Activated T-cell treated with anti-CD3 and anti-CD28 coated beads, Interleukin-2, amount 50 U/mL, for 48 hours (primary cell): Measurements from ENCODE around the gene ERMAP.
"Not testable (repeated sequence)": the region's sequence is repeated elsewhere in the genome, so short reads cannot be mapped to it uniquely, and the experiment has no call there.

Experiments
- DNase-seq, 2 experiments: peaks; one replicate each; pipeline ENCODE4 v3.0.0-alpha.2; 2020

ERMAP gene

DNA sequence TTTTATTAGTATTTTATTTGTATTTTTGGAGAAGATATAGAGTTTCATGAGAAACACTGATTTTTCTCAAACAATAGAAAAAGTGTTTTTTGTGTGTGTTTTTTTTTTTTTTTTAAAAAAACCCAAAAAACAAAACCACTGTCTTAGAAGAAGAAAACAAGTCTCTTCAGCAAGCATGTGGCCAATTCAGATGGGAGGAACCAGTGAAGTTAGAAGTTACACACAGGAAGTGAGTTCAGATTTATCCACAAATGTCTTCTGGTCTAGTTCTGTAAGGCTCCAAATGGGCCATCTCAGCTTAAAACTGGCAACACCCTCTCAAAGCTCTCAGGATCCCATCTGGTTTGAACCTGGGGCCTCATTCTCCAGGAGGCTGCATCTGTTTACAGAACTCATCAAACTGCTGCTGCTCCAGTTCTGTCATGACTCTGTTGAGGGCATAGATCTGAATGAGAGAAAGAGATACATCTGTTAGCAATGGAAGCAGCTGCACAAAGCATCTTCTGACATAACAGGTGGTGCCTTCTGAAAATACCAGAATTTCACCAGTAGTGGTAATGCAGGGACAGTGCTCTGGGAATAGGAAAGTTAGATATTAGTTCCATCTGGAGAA lies 9.8 kb upstream of the ERMAP start:
- DNase-seq: no peak

DNA sequence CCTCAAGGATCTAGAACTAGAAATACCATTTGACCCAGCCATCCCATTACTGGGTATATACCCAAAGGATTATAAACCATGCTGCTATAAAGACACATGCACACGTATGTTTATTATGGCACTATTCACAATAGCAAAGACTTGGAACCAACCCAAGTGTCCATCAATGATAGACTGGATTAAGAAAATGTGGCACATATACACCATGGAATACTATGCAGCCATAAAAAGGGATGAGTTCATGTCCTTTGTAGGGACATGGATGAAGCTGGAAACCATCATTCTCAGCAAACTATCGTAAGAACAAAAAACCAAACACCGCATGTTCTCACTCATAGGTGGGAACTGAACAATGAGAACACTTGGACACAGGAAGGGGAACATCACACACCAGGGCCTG lies 2.1 kb upstream of the ERMAP start:
- not testable (repeated sequence) for DNase-seq

DNA sequence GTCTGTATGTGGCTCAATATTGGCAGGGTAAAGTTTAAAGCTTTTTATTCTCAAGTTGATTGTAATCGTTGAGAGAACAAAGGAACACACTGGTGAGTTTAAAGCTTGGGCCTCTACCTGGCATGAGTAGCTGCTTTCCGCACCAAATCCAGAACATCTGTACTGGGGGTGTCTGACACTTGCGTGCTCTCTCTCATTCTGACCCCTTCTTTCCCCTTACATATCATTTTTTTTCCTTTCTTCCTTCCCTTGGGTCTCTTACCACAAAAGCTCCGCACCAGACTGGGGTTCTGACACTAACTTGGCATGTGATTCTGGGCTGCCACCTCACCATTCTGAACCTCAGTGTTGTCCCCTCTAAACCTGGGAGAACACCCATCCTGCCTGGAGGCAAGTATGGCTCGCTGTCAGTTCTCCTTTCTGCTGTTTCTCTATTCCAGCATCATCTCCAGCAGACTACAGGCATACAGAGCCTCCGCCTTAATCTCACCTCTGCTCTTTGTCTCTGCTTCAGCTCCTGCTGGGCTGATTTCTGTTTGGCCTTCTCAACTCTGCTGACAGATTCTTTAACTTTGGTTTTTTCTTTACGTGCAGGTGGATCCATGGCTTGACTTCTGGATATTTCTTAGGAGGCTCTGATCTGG lies 859 bp upstream of the ERMAP start:
- DNase-seq: peak; percentile 26 to 31

DNA sequence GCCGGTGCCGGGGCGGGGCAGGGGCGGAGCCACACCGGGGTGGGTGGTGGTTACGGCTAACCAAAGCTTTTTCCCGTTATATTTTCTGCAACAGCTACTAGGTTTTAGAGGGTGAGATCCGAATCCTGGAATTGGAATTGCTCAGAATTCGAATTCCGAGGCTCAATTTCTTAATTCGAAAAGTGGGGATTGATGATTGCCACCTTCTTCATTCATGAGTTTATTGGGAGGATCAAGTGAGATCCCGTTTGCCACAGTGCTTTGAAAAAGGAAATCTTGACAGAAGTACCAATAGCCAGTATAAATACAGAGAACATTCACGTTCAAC lies 482 bp downstream of the ERMAP start:
- no peak for DNase-seq

DNA sequence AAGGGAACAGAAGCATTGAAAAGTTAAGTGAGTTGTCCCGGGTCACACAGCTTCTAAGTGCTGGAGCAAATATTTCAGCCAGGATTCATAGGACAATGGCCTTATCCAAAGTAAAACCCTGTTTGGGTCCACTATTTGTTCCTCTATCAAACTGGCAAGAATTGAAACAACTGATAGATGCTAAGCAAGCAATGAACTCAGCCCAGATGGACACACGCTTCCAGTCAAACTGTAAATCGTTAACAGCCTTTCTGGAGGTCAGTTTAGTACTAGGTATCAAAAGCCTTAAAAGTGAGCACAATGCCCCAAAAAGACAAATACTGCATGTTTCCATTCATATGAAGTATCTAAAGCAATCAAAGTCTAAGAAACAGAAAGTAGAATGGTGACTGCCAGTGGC lies 1.1 kb downstream of the ERMAP start:
- no peak for DNase-seq

DNA sequence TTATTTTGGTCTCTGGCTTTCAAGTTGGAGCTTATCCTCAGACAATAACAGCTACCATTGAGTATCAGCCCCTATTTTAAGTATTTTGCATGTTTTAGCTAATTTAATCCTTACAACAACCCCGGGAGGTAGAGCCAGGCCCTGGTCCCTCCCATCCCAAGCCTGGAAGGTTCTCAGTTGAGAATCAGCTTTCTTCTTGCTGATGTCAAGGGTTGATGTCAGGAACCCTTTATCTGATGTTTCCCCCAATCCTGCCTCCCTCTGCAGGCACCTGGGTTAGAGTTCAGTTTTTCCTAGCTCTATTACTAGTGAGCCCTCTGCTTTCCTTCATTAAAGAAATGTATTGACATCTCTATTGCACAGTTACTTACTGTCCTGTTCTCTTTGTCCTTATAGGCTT lies 3.9 kb downstream of the ERMAP start:
- no peak for DNase-seq

GRCh38 chr1:42821690-42822089 lies 4.8 kb downstream of the ERMAP start:
- DNase-seq: no peak

DNA sequence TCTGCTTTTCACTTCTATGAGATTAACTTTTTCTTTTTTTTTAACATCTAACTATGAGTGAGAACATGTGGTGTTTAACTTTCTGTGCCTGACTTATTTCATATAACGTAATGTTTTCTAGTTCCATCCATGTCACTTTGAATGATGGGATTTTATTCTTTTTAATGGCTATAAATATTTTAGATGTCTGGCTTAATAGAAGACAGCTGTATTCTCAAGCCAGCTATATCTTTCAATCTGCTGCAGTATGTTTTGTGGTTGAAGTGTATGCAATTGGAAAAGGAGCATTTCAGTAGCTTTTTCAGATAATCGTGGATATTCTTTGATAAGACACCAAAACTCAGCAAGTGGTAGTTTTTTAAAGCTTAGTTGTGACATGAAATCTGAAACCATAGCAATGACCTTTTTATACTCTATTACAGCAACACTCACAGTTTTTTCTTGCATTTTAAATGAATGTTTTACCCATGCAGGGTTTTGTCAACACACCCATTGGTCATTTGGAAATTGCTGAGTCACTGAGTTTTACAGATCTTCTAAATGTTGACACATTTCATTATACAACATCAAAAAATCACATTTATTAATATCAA lies 6.0 kb downstream of the ERMAP start:
- no peak for DNase-seq

GRCh38 chr1:42824481-42825035 lies 7.6 kb downstream of the ERMAP start:
- no peak for DNase-seq

GRCh38 chr1:42825036-42825851 lies 8.3 kb downstream of the ERMAP start:
- DNase-seq: no peak

GRCh38 chr1:42830631-42831030 lies 13.7 kb downstream of the ERMAP start:
- DNase-seq: no peak

DNA sequence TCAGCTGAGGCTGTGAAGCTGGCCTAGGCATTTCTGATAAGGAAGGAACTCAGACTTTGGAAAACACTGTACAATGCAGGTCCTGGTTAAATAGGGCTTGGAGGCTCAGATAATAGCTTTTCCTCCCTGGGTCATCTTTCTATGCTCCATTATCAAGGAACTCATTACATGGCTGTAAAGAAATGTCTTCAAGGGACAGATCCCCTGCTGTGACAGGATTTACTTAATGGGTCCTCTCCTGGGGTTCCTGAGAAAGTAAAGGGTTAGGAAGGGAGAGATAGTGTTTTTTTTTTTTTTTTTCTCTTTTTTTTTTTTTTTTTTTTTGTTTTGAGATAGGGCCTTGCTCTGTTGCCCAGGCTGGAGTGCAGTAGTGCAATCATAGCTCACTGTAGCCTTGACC lies 14.4 kb downstream of the ERMAP start:
- DNase-seq: no peak

GRCh38 chr1:42832641-42833240 lies 15.8 kb downstream of the ERMAP start:
- DNase-seq: no peak

GRCh38 chr1:42833981-42834380 lies 17.1 kb downstream of the ERMAP start:
- DNase-seq: no peak

DNA sequence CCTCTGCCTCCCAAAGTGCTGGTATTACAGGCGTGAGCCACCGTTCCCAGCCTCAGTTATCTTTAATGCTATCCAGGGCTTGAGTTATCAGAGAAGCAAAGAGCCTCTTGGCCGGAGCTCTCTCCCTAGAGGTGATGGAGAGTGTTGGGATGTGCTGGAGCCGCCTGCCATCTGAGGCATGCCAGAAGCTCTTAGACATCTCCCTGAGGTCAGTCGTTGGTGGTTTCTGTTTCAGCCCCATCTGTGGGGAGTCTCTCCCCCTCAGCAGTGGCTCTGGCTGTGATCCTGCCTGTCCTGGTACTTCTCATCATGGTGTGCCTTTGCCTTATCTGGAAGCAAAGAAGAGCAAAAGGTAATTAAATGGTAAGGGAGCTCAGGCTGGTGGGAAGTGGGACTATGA lies 17.9 kb downstream of the ERMAP start:
- DNase-seq: no peak

- DNase-seq: no peak
These were observed 18.5 kb downstream of the ERMAP start for GRCh38 chr1:42835422-42835821.

GRCh38 chr1:42837709-42838108 lies 20.8 kb downstream of the ERMAP start:
- DNase-seq: no peak

- DNase-seq: no peak
These were observed 21.7 kb downstream of the ERMAP start for GRCh38 chr1:42838482-42839190.

GRCh38 chr1:42841010-42841409 lies 24.1 kb downstream of the ERMAP start:
- DNase-seq: no peak

DNA sequence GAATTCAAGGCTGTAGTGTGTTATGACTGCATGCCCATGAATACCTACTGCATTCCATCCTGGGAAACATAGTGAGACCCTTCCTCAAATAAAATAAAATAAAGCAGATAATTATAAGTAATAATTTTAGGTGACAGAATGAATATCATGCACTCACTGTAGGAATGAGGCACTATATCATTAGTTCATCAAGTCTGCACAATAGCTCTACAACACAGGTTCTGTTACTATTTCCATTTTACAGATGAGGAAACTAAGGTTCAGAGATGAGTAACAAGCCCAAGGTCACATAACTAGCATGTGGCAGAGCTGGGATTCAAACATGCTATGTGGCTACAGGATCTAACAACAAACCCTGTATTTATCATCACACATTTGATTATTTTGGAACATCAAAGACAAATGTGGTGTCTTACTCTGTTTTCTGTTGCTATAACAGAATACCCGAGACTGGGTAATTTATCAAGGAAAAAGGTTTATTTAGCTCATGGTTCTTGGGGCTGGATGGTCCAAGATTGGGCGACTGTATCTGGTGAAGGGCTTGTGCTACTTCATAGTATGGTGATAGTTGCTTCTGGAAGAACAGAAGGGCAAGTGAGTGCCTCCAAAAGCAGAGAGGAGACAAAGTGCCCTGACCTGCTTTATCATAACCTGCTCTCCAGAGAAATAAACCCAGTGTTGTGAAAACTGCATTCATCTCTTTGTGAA lies 24.7 kb downstream of the ERMAP start:
- DNase-seq: no peak

DNA sequence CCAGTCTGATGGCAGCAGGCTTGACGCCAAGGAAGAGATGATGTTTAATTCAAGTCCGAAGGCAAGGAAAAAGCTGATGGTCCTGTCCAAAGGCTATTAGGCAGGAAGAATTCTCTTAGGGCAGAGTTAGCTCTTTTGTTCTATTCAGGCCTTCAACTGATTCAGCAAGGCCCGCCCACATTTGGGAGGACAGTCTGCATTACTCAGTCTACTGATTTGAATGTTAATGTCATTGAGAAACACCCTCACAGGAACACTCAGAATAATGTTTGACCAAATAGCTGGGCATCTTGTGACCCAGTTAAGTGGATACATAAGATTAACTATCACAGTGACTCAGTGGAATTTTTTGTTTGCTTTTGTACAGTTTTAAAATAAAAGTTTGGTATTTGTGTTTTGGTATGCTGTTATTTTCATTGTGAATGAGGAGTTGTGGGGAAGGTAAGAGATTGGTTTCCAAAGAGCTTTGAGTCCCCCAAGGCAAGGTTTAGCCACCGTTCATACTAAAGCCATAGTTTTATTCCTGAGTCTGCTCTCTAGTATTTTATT lies 27.7 kb downstream of the ERMAP start:
- peak in 1 of 2 experiments; percentile 28 for DNase-seq

DNA sequence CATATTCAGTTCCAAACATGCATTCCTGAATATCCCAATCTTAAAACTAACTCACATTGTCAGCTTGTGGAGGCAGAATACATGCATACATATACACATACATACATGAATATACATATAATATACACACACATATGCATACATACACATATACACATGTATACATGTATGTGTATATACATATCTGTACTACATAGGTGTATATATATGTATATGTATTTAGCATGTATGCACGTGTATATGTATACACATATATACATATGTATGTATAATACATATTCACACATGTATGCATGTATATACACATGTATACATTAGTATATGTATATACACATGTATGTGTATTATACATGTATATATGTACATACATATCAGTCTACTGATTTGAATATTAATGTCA lies 28.3 kb downstream of the ERMAP start:
- DNase-seq: no peak
